DOHH2 (cell line): ENCODE data around the gene TMEM30B.

Experiments used
- EZH2phosphoT487 ChIP-seq: fragments of 200-600 bp; sonication (generic); IDR thresholded peaks from 2 replicates; pipeline ENCODE4 v1.6.1; 2017; ENCODE audit warnings: borderline replicate concordance, mild to moderate bottlenecking, antibody characterized with exemption, low read length, moderate library complexity, mixed read lengths
- TF ChIP-seq, protein P1 (sequence below): fragments of 200-600 bp; sonication (generic); IDR thresholded peaks from one replicate; pipeline ENCODE4 v1.5.1; 2014; ENCODE audit warnings: antibody characterized with exemption, mild to moderate bottlenecking, low read depth, low read length; ENCODE audit not compliant: poor library complexity, severe bottlenecking

DNA sequence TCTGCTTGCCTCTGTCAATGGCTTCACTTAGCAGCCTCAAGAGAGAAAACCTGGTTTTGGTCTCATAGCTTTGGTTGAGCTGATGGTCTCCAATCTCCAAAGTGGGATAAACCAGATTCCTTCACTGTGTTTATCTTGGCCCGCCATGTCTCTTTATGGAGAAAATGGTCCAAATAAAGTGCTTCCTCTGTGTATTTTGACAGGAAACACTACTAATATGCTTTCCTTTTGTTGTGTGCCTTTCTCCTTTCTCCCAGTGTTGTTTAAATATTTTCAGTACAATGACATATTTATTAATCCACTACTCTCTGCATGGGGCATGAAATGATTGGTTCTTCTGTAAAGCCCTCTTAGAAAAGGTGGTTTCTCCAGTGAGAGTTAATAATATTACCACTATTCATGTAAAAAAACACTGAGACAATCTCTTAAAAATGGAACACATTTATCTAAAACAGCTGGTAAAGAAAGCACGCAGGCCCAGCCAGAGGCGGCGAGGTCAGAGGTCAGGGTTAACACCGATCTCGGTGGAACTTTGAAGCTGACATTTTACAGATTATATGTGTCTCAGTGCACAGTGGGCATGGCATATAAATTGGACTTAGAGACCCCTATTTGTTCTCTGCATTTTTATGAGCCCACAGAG is 24.2 kb downstream of the TMEM30B start:
- no peak for TF ChIP-seq EZH2phosphoT487
- TF ChIP-seq, protein P1, sequence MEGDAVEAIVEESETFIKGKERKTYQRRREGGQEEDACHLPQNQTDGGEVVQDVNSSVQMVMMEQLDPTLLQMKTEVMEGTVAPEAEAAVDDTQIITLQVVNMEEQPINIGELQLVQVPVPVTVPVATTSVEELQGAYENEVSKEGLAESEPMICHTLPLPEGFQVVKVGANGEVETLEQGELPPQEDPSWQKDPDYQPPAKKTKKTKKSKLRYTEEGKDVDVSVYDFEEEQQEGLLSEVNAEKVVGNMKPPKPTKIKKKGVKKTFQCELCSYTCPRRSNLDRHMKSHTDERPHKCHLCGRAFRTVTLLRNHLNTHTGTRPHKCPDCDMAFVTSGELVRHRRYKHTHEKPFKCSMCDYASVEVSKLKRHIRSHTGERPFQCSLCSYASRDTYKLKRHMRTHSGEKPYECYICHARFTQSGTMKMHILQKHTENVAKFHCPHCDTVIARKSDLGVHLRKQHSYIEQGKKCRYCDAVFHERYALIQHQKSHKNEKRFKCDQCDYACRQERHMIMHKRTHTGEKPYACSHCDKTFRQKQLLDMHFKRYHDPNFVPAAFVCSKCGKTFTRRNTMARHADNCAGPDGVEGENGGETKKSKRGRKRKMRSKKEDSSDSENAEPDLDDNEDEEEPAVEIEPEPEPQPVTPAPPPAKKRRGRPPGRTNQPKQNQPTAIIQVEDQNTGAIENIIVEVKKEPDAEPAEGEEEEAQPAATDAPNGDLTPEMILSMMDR = no peak
